GM21786 (cell line): ENCODE data around the gene TMEM209.

Experiments
- ATAC-seq: cut with Tn5 transposase; IDR thresholded peaks from one replicate; pipeline ENCODE4 v1.9.1; 2021; ENCODE audit not compliant: unreplicated experiment

The TMEM209 gene

GRCh38 chr7:130144312-130145171 lies 60.7 kb downstream of the TMEM209 start:
- ATAC-seq: no peak

DNA sequence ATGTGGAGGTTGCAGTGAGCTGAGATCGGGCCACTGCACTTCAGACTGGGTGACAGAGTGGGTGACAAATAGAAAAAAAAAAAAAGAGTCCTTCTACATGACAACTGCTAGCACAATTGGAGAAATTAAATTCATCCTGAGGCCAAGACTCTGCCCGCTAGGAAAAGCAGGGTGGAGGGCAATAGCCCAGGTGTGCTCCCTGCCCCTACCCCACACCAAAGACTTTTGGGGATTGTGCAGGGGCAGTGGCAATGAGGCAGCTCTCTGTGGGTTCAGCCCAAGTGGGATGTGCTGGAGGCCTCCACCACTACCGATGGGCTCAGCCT lies 61.3 kb downstream of the TMEM209 start:
- no peak for ATAC-seq

- no peak for ATAC-seq
Measured at GRCh38 chr7:130143334-130143732, 61.9 kb downstream of the TMEM209 start.

- ATAC-seq: no peak
Measured at GRCh38 chr7:130142654-130143333, 62.4 kb downstream of the TMEM209 start.

DNA sequence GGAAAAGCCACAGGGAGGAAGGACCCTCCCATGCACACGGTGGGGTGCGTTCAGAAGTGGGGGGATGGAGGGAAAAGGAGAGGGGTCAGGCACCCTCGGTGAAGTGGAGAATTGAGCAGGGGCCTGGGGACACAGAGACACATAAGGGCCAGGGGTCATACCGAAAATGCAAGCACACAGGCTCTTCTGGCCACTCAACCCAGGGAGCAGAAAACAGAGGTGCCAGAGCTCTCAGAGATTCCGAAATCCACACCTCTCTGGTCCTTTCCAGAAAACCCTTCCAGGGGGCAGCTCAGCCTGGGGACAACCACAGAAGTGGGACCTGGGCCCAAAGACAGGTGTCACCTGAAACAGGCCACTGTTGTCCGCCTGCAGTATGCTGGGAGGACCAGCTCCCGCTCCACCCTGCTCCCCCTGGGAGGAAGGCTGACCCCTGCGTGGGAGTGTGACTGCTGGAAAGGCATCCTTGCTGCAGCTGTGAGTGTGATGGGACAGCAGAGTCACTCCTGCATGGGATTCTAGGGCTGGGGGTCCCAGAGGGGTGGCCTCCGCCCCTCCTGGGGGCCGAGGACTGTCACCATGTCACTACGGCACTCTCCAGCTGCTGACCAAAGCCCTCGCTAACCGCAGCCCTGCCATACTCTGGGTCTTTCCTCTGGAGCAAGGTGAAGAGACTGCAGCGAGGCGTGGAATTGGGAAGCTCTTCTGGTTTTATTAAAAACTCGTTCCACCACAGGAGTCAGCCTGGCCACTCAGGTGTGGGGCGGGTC lies 63.1 kb downstream of the TMEM209 start:
- no peak for ATAC-seq

DNA sequence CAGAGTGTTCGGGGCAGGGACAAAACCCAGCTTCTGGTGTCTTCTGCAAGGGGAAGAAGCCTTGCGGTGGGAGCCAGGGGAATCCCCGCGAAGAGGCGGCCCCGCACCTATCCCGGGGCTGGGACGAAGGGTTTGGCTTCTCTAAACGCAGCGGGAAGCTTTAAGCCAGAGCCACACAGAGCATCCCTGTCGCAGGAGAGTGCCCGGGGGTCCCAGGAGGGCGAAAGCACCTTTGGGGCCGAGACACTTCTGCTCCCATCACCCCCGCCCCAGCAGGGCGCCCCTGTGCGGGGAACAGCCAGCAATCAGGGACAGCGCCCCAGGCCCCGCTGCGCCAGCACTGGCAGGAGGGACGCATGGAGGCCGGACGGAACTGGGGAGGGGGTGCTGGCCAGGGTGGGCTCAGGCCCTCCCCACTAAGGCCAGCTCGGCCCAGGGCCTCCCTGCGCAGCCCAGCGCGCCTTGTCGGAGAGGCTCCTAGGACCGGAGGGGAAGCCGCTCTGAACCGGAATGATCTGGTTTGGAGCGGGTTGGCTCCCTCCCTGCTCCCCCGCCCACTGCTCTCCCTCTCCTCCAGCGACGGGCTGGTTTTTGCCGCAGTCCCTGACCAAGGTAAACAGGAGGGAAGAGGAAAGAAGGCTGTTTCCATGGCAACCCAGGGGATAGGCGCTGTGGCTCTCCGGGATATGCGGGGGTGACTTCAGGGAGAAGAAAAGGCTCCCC lies 63.9 kb downstream of the TMEM209 start:
- peak; percentile 55 for ATAC-seq

DNA sequence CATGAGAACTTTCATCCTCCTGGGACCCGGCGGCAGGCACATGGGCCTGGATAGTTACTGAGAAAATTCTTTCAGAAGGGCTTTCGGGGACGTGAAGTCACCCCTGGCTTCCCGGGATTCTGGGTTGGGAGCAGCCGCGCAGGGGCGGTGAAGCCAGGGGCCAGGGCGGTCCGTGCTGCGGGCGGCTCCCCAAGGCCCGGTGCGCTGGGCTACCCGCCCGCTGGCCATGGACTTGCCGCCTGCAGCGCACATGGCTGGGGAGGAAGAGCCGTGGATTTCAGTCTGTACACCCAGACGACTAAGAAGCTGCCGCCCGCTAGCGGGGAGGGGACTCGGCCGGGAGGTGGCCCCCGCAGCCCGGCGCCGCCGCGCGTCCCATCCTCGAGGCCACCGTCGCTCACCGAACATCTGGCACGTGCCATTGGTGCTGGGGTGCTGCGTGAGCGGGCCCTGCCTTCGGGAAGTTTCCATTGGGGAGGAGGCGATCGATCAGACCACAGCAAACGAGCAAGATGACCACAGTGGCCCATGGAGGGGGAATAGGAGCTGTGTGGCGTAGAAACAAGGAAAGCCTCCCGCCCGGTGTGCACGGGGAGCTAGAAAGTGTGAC lies 64.5 kb downstream of the TMEM209 start:
- ATAC-seq: no peak

DNA sequence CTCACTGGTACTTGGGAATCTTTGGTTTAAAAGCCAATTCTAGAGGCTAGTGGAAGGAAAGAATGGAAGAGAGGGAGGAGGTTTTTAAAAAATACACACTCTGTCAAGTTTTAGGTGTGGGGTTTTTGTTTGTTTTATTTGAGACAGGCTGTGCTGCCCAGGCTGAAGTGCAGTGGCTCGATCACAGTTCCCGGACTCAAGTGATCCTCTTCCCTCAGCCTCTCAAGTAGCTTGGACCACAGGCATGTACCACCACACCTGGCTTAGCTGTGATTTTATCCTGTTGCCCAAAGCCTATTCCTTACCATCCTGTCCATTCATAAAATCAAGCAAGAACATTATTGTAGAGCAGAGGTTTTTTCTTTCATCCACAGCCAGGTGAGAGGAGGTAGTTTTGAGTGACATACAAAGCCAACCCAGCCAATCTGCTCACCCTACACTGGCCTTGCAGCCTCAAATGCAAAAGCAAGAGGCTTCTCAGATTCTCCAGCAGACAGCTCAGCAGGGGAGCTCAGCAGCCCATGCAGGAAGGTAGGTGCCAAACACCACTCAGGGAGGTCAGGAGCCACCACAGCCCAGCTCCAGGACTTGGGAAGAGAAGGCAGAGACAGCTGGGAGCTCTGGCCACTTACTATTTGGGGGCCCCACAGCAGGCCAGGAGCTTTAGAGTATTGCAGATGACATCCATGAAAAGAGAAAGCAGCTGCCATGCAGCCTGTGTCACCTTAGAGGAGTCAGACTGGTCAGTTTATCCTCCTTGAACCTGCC lies 65.8 kb downstream of the TMEM209 start:
- no peak for ATAC-seq

DNA sequence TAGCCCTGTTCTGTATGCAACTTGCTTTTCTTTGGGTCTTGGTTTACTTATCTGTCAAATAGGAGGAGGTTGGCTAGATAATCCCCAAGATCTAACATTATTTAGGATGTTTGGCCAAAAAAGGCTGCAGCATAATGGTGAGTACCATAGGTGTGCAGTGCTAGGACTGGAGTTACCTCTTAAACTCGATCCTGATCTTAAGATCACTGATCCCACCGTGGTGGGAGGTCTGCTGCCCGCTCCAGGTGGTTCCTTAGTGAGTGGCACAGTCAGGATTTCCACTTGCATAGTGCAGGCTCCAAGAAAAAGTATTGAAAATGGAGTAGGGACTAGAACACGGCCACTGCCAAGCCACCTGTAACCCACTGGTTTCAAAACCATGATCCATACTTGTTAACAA lies 68.0 kb downstream of the TMEM209 start:
- ATAC-seq: no peak

DNA sequence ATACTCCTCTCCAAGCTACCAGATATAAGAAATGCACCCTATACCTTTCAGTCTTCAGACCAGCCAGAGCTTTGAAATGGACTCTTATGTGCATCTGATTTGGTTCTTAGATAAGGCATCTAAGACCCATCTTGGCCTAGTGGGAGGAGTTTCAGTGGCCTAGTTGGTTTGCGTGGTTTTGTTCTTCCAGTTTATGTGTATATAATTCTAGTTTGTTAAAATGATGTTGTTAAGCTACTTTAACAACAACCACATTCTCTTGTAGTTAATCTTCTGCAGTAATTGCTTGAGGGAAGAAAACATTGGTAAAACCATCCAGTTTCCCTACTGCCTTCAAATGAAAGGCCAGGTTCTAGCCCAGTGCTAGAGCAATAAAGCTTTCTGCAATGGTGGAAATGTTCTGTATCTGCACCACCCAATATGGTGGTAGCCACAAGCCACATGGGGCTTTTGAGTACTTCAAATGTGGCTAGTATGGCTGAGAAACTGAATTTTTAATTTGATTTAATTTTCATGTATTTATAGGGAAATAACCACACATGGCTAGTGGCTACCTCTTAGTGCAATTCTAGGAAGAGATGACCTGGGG lies 68.5 kb downstream of the TMEM209 start:
- ATAC-seq: no peak

DNA sequence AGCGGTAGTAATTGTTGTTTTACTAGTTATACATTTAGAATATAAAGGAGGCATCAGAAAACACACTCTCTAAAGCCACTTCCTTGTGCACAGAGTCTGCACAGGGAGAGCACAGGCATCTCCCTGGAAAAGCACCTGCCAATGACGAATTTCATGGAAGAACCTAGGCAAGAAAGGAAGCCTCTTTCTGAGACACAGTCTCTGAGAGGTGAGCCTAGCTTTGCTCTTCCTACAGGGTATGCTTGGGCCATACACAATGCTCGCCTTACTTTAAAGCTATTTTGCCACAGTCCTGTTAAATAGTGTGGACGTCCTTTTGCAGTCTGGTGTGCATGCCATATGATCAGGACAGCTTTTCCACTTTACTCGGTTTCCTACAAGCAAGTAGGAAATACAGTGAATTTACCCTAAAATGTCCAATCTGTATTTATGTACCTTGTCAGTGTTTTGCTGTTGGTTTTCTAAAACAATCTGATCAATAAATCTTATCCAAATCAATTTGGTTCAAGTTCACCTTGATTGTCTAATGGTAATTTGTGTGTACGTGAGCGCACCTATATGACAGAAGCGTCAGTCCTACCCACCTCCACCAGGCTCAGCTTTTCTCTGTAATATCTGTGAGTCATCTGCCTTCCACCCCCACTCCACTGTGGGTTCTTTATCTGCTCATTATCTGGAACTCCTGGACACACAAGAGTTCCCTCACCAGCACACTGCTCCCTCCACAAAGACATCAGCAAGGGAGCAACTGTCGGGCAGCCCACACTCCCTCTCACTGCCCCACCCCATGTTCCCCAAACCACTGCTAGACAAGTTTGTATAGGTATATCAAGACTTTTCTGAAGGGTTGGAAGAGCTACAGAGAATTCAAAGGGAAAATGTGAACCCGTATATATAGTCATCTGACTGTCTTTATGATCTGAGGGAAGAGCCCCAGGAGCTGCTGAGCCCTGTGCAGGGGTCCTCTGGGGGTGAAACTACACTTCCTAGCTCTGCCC lies 69.7 kb downstream of the TMEM209 start:
- ATAC-seq: no peak

DNA sequence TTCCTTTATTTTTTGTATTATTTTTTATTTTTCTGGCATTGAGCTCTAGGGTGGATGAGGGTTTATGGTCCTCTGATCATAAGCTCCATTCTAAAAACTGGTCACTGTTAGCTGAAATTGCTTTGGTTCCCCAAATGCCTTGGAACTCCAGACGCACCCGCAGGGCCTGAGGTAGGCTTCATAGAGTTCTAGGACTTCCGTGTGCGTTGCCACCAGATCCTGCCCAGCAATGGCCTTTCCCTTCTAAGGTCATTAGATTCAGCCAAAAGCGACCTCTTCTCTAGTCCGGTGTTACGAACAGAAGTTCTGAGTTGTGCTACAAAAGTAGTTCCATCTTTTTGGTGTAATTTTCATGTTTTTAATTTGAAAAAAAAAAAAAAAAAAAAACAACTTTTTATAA lies 70.5 kb downstream of the TMEM209 start:
- ATAC-seq: no peak

DNA sequence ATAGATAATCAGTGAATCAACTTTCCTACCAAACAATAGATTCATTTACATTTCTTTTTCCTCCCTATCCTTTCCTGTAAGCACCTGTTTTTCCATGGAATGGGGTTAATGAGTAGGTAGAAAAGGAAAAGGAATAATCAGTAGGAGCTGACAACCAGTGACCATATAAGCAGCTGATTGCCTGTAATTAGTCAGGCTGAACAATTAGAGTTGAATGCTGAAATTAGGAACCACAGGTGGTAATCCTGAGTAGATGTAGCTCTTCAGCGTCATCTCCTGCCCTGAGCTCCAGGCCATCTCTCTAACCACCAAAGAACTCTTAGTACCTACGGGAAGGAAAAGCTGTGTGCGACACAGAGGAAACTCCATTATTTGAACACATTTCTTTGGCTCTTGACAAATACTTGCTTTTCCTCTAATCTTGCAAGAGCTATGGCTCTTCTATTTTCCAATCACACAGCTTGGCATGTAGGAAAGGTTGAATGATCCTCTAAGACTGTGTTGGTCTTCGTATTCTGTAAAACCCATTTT lies 71.0 kb downstream of the TMEM209 start:
- ATAC-seq: no peak

DNA sequence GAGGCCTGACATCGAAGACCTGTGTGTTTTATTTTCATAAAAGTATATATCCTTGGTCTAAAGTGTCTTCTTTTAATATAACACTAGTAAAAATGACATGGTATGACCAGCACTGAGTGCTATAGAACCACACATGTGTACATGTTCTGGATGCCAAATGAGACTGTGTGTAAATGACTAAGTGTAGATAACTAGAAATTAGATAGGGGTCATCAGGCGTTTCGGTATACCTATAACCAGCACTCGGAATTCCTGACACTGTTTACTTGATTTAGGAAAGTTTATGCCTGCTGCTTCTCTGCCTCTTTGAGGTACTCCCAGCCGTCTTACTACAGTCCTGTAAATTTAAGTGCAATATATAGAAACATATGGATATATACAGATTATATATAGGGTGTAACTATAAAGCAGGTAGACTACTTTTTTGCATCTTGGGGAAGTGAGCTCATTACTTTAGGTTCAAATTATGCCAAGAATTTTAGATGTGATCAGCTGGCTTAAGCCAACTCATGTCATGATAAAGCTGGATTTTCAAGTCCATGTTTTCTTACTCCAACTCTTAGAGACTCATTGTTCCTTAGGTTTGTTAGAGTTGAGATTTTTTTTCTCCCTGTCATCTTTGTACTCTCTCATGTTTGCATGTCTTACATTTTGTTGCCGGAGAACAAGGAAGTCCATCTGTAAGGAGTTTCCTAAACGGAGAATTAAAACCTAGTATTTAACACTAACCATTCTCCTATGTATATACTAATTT lies 72.0 kb downstream of the TMEM209 start:
- ATAC-seq: no peak

- ATAC-seq: no peak
Measured at GRCh38 chr7:130131964-130132875, 73.0 kb downstream of the TMEM209 start.

DNA sequence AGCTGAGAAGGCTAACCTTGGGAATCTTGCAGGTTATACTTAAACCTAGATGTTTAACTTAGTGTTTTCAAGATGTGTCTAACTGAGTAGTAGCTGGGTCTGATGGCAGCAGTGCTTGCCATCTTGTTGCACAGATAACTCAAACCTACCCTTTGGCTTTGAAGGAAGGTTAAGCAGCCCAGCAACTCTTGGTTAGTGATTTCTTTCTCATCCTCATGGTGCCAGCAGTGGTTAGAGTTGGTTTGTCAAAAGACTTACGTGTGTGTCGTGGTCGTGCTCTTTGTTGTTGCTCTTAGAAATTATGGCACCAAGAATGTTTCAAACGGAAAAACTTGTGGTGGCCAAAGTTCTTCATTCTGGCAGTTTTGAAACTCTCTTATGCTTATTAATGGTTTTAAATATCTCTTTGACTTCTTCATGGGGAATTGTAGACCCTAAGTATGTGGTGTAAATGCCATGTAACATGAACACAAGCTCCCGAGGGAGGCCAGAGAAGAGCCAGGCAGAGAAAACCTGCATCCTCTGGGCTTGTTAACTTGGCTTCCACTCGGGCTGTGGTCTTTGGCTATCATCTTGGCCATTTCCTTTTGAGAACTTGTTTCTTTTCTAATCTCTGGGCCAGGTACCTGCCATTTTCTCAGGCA lies 73.9 kb downstream of the TMEM209 start:
- ATAC-seq: no peak
